Kasumi-1 (cell line): ENCODE data around the gene NTRK3.

Experiments
- DNase-seq, 2 experiments: peaks; one replicate each; lab custom pipeline; 2025; lab: John Stamatoyannopoulos, UW

The NTRK3 gene

DNA sequence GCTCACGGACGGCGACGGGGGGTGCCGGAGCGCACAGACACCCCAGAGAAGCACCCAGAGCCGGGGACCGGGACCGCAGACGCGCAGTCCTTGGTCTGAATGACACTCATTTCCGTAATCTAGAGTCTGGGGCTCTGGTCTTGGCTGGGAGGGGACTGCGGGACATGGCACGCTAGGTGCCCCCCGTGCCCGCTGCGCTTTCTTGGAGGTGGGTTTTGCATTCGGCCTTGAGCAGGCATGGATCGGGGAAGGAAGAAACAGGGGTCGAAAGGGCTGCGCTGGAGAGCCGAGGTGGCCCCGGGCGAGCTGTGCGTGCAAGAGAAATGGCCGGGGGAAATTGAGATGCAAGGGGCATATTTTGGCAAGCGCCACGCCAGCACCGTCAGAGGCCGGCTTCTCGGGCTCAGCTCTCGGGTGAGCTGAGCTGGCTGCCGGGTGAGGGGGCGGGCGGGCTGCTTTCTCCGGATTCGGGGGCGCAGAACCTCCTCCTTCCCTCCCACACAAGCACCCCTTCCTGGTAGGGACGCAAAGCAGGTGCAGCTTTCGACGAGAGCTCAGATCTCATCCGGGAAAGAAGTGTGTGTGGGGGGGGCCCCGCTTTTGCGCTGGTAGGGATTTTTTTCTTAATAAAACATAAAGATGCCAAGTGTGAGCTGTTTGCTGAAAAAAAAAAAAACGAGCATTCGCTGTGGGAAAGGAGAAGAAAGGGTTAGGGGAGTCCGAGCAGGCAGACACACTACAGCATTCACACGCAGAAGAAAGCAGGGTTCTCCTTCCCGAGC lies 963 bp upstream of the NTRK3 start:
- no peak for DNase-seq

DNA sequence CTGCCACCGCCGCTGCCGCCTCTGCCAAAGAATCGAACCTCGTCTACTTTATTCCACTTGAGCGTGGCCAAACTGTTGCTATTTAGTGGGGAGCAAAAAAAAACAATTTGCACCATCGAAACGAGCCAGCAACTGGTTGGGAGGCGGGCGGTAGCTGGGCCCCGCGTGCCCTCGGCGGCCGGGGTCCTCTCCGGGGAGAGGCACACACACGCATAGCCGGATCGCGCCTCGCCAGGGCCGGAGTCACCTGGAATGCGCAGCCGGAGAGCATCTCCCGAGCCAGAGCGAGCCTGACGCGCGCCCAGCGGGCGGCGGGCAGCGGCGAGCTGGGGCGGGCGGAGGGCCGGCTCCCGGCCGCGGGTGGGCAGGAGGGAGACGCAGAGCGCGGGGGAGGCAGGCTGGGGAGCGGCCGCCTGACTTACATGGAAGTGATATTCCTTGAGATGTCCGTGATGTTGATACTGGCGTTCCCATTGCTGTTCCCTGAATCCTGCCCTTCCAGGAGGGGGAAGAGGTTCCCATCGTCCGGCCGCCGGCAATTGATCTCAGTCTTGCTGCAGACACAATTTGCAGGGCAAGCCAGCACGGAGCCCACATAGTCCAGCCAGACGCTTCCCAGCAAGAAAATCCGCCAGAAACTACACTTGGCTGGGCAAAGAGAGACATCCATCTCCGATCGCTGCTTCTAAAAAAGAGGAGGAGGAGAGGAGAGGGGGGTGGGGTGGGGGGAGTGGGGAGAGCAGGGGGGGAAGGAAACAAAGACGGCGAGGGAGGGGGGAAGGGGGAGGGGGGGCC lies 858 bp downstream of the NTRK3 start:
- no peak for DNase-seq

DNA sequence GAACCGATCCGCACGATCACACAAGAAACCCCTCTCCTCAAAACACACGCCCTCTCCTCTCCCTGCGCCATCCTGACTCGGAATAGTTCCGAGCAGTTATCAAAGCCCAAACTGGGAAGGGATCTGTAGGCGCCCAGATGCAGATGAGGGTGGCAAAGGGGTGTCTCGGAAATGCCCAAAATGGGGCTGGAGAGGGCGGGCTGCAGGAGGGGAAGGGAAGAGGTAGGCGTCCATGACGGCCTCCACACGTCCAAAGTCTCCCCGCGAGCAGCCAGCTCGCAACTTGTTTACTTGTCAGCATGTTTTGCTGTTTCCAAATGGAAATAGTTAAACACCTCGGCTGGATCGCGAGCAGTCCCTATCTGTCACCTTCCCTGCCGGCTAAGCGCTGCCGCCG lies 1.5 kb downstream of the NTRK3 start:
- DNase-seq = no peak

DNA sequence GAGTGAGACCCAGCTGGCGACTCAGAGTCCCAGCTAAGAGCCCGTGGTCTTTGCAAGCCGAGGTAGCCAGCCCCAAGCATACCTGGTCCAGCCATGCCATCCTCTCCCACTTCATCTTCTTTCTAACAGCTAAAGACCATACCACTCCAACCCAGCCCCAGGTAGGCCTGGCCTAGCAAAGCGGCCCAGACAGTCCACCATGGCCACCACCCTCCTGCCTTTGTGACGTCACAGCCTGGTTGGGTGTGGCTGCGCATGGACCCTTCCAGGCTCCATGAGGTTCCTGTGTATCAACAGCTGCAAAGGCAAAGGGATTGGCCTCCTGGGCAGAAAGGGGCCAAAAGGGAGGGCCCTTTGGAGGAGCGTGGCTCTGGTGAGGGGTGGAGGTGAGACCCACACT lies 4.1 kb downstream of the NTRK3 start:
- DNase-seq = no peak

DNA sequence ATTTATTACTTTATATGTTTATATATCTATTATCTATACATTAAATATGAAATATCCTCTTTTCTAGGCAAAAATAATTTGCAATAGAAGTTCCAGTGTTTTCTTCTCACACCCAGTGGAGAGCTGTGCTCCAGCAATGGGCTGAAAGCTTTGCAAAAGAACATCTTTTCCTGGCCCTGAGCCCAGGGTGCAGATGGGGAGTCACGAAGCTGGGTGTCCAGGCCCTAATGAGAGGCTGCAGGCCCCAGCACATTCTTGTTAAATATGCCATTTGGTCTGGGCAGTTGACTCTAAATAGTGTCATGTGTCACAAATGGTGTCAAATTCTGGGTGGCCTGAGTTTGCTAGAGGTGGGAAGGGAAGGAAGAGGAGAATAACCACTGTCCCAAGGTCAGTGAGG lies 5.7 kb downstream of the NTRK3 start:
- DNase-seq = no peak

DNA sequence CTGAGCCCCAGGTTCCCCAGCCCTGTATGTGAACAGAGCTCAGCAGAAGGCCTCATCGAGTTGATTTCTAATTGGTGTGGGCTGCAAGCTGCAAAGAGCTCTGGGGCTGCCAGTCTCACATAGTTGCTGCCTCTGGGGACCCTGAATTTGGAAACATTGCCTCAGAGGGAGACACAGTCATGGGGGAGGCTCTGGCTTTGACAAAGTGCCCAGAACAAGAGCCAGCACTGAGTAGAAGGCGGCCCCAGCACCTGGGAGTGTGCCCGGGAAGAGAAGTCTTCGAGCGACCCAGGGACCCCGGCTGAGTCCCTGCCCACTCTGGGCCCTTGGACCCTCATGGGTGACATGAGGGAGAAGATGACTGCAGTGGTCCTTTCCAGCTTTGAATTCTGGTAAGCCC lies 7.3 kb downstream of the NTRK3 start:
- DNase-seq = no peak

DNA sequence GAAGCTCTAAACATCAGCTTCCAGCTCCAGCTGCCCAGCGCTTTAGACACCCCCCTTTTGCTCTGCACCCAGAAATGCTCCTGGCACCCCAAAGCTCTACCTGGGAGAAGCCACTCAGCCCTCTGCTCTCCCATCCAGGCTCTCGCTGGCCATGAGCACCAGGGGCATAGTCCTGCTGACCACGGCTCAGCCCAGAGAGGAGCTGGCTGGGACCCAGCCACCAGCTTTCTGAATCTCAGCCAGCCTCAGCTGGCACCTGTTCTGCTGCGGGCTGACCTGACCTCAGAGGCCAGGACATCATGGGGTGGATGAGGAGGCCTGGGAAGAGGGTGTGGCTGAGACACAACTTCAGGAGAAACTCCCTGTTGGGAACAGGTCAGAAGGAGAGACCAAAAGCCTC lies 8.6 kb downstream of the NTRK3 start:
- no peak for DNase-seq

DNA sequence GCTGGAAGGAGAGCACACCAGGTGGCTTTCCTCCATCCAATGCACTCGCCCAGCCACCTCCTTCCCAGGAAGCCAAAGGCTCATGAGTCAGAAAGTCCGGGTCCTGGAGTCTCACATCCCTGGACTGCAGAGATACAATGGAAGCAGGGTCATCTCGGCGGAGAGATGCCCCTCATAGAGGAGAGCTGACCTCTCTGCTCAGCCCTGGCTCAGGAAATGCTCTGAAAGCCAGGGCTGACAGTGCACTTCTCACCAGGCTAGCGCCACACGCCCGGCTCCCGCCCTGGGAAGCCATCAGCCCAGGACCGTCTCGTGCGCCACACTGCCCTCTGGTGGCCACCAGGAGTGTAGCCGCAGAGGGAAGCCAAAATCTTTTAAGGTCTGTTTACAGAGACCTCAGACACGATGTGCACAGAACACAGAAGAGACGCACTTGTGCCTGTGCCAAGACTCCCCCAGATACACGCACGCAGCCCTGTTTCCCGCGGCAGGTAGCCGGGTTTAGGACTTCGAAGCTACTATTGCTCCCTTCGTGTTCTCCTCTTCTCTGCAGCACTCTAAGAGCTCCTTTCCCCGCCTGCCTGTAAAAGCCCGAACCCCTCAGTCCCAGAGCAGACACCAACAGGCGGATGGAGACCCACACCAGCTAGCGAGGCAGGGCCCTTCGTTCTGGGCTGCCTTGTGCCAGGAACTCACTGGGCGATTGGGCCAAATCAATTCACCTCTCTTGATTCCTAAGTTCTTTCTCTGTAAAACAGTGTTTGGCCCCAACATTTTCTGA lies 9.7 kb downstream of the NTRK3 start:
- peak; percentile 66 to 70 for DNase-seq

DNA sequence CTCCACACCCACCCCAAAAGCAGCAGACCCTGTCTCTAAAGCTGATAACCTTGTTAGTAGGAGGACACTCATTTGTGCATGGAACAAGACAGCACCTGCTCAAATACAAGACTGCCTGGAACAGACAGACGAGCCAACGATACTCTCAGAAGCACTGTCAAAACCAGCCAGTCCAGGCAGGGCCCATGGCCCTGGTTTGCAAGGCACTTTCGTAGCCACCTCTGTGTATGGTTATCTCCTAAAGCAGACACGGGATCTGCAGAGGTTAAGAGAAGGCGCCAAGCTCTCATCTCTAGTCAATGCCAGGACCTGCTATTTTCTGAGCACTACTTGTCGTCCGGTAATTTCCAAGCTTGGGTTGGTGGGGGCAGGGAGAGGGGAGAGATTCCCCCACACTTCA lies 10.5 kb downstream of the NTRK3 start:
- DNase-seq = no peak

DNA sequence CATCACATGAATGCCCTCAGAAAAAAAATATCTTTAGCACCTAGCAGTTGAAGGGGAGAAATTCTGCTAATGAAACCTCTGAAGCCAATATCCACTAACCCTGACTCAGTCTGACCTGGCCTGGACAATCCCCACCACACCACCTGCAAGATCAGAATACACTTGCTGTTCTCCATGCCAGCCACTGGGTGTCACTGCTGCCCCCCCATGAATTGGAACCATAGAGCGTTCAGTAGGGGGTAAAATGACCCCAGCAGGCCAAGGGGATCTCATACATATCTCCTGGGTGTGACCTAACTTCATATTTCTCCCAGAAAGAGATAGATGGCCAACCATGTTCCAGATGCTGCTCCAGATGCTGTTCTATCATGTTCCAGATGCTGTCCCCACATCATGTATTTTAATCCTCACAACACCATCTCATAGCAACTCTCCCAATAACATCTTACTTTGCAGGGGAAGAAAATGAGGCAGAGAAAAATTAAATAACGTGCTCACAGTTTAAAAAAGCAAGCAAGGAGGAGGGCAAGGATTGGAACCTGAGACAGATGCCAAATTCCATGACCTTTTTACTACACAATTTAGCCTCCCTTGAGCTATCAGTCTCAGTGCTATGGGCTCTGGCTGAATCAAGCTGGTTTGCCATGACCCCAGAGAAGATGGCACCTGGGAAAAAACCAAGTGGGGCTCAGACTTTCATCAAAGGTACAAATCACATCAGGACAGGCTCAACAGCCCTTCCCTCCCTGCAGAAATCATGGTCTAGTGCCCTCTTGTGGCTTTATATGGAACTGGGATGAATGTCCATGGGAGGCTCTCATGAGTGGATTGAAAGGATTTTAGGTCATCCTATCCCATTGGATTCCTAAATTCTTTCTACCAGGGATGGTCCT lies 12.4 kb downstream of the NTRK3 start:
- DNase-seq = peak; percentile 16 to 18

DNA sequence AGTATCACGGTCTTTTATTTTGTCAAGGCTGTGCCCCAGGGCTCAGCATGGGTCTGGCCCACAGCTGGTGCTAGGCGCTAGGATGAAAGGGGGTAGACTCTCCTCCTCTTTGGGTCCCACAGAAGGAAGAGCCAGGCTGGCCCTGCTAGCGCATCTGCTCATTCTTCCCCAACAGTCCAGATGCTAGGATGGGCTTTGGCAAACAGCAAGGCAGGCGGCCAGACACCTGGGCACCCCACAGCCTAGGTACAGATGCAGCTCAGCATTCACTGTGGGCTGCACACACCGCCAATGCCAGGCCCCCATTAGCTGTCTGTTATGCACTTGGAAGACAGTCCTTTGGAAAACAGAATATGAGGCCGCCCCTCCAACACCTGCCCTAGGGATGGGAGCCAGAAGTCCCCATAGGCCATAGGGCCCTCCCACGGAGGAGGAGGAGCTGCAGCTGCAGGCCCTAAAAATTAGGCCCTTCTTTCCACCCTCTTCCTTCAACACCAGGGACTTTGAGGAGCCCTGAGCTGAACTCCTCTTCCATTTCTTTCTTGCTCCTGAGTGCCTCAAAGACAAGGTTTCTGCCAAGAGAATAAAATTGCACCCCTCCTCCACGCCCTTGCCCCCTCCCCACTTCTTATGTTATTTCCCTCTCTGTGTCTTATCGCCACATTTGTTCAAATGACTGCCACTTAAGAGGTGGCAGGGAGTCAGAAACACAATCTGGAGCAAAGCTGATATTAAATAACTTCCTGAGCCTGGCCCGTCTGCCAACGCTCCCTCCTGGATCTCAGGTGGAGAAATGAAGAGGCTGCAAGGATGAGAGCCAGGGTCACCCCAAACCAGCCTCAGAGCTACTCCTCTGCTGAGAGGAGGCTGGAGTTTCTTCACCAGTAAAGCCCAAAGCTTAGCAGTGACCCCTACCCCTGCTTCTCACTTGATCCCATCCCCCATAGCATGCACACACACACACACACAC lies 13.7 kb downstream of the NTRK3 start:
- no peak for DNase-seq

DNA sequence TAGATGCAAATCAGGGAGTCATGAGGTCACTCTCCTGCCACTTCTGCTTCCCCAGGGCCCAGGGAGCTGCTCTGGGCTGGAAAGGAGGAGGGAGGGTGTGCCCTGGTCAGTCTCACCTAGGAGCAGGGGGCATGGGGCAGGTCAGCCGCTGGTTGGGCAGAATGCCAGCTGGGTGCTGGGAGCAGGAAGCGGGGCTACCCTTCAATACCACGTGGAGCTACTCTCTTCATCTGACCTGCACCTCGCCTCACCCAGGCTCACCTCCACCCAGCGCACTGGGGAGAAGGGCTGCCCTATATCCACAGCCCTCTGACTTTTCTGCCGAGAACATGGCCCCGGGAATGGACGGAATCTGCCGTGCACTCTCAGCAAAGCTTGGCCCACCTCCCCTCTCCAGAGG lies 15.1 kb downstream of the NTRK3 start:
- no peak for DNase-seq

DNA sequence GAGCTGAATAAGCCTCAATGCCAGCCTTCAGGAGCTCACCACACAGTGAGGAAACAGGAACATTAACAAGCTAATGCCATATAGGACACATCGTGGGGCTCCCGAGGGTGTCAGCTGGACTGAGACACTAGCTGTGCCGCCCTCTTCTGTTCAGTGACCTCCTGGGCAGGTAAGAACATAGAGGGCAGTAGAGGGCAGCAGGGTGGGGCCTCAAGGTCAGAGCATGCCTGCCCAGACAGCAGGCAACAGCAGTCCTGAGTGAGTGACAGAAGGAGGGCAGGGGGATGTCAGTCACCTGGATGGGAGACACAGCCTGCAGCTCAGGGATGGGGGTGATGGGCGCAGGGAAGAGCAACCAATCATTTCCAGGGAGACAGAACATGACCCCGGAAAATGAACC lies 15.5 kb downstream of the NTRK3 start:
- DNase-seq = no peak

DNA sequence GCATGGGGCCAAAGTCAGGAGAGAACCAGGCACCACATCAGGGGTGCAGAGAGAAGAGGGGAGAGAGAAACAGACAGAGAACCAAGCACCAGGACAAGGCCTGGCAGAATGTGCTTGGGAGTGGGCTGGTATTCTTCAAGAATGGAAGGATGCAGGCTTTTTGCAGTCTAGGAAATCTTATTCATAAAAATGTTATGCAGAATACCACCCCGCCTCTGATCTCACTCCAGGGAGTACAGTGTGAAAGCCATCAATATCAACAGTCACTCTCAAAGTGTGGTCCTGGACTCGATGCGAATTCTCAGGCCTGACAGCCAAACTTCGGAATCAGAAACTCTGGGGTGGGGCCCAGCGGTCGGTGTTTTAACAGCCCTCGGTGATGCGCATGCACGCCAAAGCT lies 16.9 kb downstream of the NTRK3 start:
- DNase-seq = no peak

DNA sequence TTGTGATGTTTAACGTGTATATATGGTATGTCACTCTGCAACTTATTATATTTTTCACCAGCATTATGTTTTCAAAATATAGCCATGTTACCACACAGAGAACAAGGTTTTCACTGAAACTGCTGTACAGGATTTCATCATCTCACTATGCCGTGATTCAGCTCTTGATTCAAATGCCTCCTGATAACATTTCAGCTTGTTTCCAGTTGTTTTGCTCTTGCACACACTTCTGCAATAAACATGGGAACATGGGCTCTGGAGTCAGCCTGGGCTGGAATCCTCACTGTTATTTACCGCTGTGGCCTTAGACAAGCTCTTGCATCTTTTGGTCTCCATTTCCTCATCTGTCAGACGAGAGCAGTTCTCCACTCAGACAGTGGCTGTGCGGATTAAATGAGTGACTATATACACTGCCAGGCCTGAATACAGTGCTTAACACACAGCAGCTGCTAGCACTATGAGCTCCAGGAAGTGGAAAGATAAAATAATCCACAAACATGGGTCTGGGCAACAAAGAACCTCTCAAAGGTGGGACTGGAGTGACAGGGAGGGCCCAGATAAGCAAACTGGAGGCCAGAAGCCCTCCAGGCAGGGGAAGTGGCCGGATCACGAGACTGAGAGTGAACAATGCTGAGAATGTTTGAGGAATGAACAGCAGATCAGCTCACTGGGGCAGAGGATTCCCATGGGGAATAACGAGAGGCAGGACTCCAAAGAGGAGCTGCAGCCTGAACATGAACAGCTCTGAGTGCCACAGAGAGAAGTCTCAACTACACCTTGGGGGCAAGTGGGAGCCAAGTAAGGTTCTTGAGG lies 17.7 kb downstream of the NTRK3 start:
- no peak for DNase-seq

DNA sequence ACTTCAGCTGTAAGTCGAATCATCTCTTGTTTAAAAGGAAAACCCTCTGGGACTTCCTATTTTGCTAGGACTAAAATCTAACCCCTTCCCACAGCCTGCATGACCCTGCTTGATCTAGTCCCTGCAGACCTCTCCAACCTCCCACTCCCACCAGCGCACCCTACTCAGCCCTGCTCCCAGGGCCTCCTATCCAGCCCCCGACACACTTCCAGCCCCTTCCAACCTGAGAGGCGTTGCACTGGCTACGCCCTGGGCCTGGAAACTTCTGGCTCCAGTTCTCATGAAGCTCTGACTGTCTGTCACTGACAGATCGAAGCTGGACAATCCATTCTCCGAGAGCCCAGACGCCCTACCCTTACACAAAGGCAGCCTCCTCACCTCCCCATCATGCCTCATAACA lies 21.8 kb downstream of the NTRK3 start:
- no peak for DNase-seq

DNA sequence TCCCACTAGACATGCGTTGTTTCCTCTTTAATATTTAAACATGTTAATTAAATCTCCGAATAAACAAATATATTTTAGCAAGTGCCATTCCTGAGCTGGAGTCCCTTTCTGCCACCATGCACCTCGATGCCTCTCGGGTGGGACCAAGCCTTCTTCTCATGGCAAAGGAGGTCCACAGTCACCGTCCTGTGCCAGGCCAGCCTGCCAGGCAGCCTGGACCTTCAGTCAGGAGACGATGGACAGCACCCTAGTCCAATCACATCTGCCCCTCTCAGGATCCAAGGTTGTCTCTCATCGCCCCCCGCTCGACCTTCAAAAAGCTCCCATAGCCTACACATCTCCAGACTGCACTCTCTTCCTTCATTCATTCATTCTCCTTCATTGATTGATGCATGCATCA lies 22.6 kb downstream of the NTRK3 start:
- DNase-seq = no peak

DNA sequence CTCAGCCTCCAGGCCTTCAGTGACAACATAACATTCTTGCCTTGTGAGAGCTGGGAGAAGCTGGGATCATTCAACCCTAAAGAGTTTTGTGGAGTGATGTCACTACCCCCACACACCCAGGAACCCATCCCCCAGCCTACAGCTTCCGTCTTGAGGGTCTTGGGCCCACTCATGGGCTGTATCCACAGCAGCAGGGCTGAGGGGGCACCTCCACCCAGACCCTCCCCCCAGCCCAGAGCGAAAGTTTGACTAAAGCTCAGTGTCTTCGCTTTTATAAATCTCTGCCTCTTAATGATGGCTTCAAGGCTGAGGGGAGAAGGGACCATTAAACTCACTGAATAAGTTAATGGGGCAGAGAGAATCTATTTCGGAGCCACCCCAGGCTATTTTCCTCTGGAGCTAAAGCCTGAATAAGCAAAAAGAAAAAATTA lies 23.8 kb downstream of the NTRK3 start:
- DNase-seq = no peak

DNA sequence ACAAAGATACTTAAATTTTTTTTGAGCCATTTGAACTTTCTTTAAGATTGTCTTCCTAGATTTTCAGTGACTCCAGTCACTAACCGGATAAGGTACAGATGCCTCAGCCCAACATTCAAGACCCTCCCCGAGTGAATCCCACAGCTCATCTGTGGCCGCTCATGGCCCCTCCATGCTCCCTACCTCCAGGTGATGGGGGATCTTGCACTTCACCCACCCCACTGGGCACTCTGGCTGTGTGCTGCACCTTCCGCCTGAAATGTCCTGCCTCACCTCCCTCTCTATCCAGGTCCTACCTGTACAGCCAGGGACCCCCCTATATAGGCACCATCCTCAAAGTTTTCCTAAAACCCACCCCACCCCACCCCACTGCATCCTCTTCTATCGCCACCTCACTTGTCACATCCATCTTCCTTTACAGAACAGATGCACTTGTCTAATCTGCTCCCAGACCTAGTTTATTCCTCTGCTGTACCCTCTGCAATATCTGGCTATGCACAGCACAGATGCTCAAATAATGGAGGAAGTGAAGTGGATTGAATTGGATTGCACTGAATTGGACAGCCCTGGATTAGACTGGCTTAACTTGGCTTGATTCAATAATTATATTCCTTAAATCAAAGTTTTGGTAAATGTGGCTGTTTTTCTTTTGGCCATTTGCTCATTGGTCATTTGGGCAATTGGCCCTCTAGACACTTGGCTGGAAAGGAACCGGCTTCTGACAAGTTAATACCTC lies 24.5 kb downstream of the NTRK3 start:
- DNase-seq = no peak
